HG03378 (cell line): ENCODE data around the gene MICU1.
"Not testable (repeated sequence)": the region's sequence is repeated elsewhere in the genome, so short reads cannot be mapped to it uniquely, and the experiment has no call there.

Experiments
- ATAC-seq: cut with Tn5 transposase; IDR thresholded peaks from one replicate; pipeline ENCODE4 v1.9.1; 2021; ENCODE audit warnings: mild to moderate bottlenecking, moderate library complexity; ENCODE audit not compliant: unreplicated experiment

MICU1 gene

DNA sequence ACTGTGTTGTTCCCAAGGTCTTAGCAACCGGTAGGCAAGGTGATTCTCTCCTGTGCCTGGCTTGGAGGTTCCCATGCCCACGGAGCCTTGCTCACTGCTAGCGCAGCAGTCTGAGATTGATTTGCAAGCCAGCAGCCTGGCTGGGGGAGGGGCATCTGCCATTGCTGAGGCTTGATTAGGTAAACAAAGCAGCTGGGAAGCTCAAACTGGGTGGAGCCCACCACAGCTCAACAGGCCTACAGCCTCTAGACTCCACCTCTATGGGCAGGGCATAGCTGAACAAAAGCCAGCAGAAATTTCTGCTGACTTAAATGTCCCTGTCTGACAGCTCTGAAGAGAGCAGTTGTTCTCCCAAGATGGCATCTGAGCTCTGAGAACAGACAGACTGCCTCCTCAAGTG lies 230.3 kb downstream of the MICU1 start:
- not testable (repeated sequence) for ATAC-seq

DNA sequence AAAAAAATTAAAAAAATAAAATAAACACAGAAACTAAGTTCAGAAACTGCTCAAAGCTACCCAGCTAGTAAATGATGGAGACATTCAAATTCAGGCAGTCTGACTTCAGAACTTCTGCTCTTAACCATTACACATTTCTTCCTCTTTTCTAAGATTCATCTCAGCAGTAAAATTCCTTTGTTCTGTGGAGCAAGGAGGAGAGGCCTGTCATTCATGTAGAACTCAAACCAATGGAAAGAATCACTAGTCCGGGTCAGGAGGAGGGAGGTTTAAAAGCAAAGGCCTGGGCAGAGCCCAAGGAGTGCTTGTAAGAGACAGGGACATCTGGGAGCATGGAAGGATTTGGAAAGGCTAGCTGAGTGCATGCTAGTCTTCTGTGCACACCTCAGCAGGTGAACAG lies 233.3 kb downstream of the MICU1 start:
- no peak for ATAC-seq

DNA sequence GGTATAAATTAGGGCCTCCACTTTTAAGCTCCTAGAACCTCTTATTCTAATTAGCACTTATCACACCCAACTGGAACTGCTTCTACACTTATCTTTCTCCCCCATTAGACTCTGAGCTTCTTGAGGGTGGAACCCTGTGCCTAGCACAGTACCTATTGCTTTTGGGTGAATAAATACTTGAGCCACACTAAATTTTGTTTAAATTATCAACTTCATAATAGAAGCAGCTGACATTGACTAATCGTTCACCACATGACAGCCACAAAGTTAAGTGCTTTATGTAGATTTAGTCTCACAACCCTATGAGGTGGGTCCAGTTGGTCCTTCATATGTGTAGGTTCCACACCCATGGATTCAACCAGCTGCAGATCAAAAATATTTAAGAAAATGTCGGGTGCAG lies 235.1 kb downstream of the MICU1 start:
- no peak for ATAC-seq

DNA sequence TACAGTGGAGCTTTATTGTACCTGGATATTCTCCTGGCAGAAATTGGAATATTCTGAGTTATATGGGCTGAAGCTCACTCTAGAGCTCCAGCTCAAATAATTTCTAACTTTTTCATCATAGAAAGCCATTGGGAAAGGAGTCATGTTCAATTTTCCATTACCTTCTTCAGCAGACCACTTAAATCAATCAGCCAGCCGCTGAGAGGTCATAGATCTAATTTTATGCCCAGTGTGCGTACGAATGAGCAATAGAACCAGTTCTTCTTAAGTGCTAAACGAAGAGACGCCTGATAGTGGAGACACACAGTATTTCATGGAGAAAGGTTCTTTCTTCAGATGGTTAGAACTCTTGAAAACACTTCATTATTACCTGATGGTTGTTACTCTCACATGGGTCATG lies 236.2 kb downstream of the MICU1 start:
- ATAC-seq = no peak

DNA sequence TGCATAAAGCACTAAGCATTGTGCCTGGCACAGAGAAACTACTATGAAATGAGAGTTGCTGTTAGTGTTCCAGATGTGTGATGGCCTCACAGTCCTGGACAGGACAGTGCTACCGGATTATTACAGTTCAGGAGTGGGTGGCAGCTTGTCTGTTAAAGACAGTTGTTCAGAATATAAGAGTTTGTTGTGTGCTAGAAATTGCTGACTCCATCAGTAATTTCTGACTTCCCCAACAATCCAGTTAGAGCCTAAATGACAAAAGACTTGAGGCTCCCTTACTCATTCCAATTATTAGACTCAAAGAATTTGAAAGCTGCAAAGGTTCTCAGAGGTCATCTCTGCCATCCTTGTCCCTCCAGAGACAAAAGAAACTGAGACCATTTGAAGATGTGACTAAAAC lies 236.9 kb downstream of the MICU1 start:
- ATAC-seq = no peak

DNA sequence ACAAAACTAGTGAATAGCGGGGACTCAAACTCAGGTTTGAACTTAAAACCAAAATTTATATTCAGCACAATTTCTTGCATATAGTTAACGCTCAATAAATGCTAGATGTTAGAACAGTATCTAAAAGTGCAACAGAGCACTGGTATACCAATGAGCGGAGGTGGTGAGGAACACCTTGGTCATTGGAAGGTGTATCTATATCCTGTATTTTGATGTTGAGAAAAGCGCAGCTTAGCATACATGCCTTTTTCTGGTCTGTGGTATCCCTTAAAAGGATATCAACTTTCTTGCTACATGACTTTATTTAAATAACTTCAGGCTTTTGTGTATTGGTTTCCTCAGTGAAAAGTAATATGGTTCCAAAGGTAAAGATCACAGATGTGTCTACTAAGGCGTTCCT lies 237.8 kb downstream of the MICU1 start:
- ATAC-seq = no peak

DNA sequence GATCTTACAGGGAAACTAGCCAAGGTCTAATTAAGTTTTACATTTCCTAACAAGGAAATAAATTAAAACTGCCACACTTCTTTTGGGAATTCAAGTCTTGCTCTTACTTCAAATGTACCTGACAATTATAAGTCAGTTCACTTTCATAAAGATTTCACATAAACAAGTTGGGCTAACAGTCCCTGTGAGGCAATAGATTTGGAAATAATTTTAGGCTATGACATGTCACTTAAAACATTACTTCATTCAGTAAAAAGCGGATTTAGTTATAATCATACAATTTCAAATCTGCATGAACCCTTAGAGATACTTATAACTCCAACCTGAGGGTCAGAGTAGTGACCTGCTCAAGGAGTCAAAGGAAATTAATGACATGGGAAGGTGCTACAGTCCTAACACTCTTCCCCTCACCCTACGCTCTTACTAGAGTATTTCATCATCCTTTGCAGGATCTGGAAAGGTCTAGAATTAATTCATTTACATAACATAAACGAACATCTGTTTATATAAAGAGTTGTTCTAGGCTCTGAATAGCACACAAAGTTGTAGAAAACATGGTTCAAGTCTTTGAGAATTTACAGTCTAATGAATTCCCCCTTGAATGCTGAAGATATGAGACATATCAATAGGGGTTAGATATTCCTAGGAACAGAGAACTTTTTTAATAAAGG lies 238.8 kb downstream of the MICU1 start:
- ATAC-seq = no peak

DNA sequence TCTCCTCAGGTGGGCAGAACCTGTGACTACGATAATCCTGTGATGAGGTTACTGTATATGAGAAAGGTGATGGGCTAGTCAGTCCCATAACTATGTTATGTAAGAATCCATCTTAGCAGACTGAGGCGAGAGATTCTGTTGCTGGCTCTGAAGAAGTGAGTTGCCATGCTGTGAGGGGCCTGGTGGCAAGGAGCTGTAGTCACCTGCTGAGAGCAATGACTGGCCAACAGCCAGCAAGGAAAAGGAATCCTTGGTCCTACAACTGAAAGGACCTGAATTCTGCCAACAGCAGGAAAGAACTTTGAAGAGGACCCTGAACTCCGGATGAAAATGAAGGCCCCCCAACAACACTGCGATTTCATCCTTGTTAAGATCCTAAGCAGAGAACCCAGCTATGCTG lies 240.2 kb downstream of the MICU1 start:
- ATAC-seq = no peak

DNA sequence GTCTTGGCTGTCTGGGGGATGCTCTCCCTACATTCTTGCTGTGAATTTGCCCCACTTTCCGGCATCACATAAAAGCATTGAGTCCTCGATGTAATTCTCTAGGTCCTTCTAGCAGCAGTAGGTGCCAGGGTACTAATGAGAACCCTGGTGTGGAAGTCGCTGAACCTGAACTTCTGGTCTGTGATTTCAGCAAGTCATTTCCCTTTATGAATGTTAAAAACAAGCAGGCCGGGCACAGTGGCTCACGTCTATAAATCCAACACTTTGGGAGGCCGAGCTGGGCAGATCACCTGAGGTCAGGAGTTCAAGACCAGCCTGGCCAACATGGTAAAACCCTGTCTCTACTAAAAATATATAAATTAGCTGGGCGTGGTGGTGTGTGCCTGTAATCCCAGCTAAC lies 240.9 kb downstream of the MICU1 start:
- ATAC-seq = not testable (repeated sequence)

DNA sequence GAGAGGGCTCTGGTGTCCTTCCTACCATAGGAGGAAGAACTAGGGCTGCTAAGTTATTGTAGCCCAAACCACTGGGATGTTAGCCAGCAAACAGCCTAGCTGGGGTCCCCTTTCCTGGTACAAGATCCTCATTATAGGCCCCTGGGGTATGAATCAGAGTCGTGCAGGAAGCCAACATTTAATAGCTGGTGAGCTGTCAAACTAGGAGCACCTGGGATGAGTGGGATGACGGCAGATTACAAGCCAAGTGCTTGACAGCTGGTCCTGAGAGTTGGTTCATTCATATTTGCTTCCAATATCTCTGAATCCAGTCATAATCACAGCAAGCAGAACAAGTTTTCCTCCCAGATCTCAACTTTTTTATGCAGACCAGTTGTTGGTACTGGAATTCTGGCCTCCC lies 246.1 kb downstream of the MICU1 start:
- no peak for ATAC-seq

DNA sequence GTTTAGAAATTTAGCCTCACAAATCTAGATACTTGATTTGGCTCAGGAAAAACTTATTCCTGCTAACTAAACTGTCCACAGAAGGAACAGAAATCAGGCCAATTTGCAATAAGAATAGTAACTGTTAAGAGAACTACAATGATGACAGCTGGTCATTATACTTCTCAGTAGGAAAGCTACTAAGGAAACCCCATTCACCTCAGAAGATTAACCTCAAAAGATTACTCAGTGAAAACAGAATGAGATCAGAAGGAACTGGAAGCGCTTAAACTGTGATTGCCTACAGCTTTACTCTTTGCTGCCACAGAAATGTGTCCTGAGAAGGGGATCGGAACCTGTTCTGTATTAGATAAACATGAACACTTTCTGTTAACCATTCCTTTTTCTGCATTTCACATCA lies 246.8 kb downstream of the MICU1 start:
- ATAC-seq = no peak

DNA sequence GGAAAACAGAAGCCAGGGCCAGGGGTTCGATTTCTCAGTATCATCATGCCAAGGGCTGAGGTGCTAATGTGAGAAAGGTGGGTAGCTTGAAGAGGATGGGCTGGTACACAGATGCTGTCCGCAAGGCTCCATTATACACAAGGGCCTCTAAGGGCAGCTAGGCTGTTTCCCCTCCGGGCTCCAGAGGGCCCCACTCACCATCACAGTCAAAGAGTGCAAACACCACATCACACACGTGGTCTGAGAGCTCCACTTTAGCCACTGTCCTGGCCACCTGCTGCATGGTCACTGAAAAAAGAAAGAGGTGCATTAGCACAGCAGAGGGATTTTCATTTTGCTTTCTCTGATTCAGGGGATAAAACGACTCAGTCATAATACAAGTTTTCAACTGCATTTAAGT lies 250.3 kb downstream of the MICU1 start:
- no peak for ATAC-seq

DNA sequence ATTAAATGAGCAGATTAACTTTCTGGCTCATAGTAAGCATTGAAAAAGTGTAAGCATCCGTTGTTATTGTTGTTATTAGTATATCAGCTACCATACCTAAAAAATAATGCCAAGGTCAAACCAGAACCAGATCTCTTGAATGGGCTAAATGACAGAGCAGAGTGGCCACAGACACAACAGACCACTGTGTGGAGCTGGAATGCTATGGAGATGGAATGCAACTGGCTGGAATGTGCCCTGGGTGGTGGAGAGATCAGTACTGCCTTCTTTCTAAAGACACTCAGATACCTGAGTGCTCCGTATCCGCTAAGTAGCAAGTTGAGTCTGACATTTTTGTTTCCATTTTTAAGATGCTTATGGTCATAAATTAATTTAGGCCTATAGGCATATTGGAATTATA lies 250.7 kb downstream of the MICU1 start:
- ATAC-seq = no peak

DNA sequence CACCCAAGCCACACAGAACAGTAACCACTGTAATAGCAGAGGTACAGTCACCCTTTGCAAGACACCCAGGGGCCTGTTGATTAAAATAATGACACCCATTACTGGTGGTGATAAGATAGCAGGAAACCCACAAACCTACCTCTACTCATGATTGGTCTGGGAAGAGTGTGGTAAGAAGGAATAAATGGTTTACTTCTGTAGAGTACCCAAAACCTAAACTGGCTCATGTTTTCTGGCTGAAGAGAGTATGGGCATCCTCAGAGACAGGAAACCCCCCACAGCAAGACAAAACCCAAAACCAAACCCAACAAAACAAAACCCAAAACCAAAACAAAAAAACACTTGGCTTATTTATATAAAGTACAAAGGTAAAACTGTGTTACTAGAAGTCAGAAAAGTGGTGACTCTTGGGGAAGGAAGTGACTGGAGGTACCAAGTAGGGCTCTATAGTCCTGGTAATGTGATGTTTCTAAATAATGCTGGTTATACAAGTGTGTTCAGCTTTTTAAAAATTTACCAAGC lies 255.6 kb downstream of the MICU1 start:
- no peak for ATAC-seq

DNA sequence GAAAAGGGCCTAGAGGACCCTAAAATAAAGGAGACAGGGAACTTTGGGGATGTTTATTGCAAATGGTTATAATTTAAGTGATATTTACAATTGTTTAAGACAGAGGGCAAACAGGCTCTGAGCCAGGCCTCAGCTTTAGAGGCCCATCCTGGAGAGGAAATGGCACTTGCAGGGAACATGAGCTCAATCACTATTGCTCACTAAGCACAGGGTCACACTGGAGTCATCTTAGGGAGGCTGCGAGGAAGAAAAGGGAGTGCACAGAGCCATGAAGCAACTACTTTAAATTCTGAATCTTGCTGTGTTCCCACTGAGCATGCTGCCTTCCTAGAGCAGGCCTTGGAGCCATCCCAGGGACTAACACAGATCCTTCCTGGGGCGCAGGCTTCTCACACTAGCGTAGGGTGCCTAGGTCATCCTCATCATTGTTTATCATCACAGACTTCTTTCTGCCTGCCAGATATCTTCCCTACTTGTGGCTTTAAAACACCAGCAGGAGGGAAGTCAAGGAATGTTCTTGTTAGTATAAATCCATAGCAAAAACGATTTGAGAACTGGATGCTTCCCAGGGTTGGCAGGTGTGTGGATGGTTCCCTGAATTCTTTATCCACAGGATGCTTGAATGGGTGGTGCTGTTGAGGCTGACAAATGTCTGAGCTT lies 258.4 kb downstream of the MICU1 start:
- ATAC-seq = no peak

DNA sequence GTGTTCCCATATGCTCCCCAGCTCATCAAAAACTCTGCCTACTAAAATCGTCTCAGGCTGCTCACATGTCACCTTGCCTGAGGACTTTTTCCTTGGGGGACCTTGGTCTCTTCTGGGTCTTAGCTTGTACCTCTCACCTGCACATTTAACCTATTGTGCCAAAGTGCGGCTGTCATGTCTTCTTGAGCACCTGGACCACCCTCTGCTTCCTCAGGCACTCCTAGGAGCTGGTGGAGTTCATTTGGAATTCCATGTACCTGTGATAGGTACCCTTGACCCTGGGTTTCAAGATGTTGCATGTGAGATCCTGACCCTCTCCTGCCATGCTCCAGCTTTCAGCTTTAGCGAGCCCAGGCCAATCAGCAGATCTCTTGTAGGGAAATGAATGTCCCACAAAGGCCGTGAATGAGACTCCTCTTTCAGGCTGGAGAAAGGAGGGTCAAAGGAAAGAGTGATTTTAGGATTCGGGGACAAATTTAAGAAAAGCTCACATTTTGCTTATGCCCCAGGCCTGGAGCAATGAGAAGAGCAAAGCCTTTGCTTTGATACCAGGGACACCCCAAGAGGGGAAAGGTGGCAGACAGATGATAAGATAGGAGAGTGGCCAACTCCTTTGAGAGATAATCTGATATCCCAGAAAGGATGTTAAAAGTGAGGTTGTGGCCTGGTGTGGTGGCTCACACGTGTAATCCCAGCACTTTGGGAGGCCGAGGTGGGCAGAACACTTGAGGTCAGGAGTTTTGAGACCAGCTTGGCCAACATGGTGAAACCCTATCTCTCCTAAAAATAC lies 260.6 kb downstream of the MICU1 start:
- ATAC-seq = no peak

DNA sequence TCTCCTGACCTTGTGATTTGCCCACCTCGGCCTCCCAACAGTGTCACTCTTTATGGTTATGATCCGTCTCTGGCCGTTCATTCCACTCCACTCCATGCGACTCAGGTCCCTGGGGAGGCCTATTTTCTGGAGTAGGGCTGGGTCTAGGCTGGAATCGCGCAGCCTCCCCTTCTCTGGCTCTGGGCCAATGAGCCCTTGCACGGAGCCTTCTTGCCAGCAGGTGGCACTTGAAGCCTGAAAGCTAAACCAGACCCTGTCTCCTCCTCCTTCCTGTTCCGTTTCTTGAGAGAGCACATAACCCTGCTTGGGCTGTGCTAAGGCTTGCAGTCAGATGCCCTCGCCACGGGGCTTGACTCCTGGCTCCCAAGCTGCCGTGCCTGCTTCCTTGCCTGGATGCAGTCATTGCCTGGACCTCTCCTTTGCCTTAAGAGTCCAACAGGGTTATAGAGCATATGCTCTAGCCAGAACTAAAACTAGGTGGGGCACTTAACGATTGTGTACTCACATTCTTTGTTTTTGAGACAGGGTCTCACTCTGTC lies 261.6 kb downstream of the MICU1 start:
- ATAC-seq = peak; percentile 83

DNA sequence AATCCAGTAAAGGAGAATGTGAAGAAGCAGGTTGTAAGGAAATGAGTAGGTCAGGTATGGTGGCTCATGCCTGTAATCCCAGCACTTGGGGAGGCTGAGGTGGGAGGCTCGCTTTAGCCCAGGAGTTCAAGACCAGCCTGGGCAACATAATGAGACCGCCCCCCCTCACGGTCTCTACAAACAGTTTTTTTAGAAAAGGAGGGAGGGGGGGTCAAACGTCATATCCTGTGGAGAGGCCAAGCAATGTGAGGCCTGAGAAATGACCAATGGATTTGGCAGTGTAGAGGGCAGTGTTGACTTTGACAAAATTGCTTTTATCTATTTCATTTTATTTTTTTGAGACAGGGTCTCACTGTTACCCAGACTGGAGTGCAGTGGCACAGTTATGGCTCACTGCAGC lies 268.9 kb downstream of the MICU1 start:
- no peak for ATAC-seq

DNA sequence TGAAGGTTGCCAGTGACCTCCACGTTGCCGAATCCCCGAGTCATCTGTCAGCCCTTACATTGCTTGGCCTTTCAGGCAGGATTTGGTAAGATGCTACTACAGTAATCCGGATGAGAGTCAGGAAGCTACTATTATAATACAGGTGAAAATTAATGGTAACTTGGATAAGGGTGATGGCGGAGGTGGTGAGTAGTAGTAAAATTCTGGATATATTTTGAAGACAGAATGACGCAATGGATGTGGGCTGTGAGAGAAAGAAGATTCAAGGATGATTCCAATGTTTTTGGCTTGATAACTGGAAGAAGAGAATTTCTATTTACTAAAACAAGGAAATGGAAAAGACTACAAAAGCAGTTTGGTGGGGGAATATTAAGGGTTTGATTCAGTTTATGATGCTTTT lies 269.8 kb downstream of the MICU1 start:
- no peak for ATAC-seq

DNA sequence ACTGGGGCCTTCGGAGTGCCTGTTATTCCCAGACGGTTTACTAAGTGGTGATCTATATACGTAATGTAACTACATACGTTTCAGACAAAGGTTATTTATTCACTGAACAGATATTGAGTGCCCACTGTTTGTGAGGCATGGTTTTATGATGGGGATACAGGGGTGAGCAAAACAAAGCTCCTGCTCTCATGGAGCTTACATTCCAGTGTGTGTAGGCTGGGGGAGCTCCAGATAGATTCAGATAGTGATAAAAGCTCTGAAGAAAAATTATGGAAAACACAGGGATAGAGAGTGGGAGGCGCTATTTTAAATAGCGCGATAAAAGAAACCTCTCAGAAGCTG lies 270.7 kb downstream of the MICU1 start:
- ATAC-seq = no peak

DNA sequence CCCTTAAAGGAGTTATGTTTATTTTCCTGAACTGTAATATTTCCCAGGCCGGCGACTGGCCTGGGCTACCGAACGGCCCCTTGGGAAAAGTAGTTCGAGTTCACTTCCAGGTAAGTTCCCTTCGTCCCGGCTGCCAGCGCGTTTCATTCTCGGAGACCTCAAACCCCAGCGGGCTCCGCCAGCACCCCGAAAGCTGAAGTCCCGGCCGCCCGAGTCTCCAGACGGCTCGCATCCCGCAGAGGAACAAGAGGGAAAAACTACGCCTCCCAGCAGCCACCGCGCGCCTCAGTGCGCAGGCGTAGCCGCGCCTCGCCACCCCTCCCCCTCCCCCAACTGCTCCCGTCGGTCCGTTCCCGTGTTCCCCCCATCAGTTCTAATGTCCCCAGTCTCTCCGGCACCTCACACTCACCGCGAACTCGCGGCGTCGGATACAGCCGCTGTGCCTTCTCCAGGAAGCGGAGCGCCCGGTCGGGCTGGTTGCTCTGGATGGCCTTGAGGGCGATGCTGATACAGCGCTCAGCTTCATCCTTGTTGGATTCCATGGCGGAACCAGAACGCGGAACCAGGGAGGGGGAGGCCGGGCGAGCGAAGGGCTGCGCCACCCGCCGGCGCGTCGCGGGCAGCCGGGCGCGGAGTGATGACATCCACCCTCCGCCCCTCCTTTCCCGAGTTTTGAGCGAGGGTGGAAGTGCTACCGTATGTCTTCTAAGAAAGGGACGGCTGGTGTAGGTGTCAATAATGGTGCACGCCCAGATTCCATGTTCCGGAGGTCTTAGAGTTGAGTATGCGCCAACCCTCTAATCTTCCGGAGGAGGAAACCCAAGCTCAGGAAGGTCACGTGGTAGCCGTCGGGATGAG lies 271.3 kb downstream of the MICU1 start, which contains the start of gene DNAJB12:
Gene DNAJB12 (minus strand): TSS at position 564 of the 858 bp plus-strand sequence. CDS start 22 bp downstream, at position 542.
- peak; percentile 62 for ATAC-seq
